ENCODE results near the gene LCNL1. TPM values are rescaled to one million over a fixed set of nuclear protein-coding genes. Genes with fewer than 3 reads are reported as not detected.
A peak's percentile ranks its signal among the peaks of the same experiment; 100 is the strongest.

The LCNL1 gene
- total and polyA plus RNA-seq, 4 donors: 0.15 to 2.7 (median 1.4) TPM

DNA sequence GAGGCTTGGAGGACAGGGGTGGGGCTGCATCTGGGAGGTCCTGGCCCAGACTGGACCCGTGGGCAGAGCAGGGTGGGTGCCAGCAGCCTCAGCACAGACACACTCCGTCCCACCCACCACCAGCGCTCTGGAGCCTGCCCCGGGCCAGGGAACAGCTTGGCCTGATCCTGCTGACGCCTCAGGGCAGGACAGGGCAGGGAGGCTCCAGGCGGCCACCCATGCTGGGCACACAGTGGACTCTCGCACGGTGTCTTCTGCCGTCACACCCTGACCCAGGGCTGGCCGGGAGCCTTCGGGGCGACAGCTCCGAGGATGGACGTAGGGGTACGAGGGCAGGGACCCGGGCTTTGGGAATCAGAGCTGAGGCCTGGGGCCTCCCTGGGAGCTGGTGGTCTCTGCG lies 13.6 kb upstream of the LCNL1 start:
- no peak for ATAC-seq (ENCODE audit: insufficient read depth, low FRiP score)
- Histone ChIP-seq H3K36me3 (ENCODE audit: control insufficient read depth in 4 of 4, insufficient read depth in 4 of 4, low read length in 4 of 4) (no peaks in the 10 kb centered on the region), H3K4me3 (no peak overlapping the region), H3K27ac (ENCODE audit: low read depth in 1 of 2, low read length in 1 of 2) (no peak overlapping the region), H3K27me3 (ENCODE audit: control insufficient read depth in 3 of 3, insufficient read depth in 3 of 3, low read length in 2 of 3) (no peaks in the 10 kb centered on the region), H3K9me3 (ENCODE audit: control insufficient read depth in 4 of 4, insufficient read depth in 3 of 4, low read length in 3 of 4) (no peaks in the 10 kb centered on the region), H3K9ac (ENCODE audit: insufficient read depth in 1 of 2, low read length in 2 of 2) (no peak overlapping the region), H3K4me1 (ENCODE audit: control insufficient read depth in 5 of 5, insufficient read depth in 5 of 5, low read length in 5 of 5) (peaks cover 0 to 18% (median 5%) of the 10 kb centered on the region in 5 donors)
- WGBS, 2 donors: 78 to 94% methylated on average over 17 of the region's 17 CpGs
- TF ChIP-seq, protein P1, sequence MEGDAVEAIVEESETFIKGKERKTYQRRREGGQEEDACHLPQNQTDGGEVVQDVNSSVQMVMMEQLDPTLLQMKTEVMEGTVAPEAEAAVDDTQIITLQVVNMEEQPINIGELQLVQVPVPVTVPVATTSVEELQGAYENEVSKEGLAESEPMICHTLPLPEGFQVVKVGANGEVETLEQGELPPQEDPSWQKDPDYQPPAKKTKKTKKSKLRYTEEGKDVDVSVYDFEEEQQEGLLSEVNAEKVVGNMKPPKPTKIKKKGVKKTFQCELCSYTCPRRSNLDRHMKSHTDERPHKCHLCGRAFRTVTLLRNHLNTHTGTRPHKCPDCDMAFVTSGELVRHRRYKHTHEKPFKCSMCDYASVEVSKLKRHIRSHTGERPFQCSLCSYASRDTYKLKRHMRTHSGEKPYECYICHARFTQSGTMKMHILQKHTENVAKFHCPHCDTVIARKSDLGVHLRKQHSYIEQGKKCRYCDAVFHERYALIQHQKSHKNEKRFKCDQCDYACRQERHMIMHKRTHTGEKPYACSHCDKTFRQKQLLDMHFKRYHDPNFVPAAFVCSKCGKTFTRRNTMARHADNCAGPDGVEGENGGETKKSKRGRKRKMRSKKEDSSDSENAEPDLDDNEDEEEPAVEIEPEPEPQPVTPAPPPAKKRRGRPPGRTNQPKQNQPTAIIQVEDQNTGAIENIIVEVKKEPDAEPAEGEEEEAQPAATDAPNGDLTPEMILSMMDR (IDR thresholded peaks at IDR 0.05; ENCODE audit: control extremely low read depth, extremely low read depth): no peak
- peak in 1 of 3 donors; percentile 49 for DNase-seq

GRCh38 chr9:136969774-136970173 lies 13.0 kb upstream of the LCNL1 start:
- Histone ChIP-seq H3K9me3 (ENCODE audit: control insufficient read depth in 4 of 4, insufficient read depth in 3 of 4, low read length in 3 of 4) (no peaks in the 10 kb centered on the region), H3K27me3 (ENCODE audit: control insufficient read depth in 3 of 3, insufficient read depth in 3 of 3, low read length in 2 of 3) (no peaks in the 10 kb centered on the region), H3K4me1 (ENCODE audit: control insufficient read depth in 5 of 5, insufficient read depth in 5 of 5, low read length in 5 of 5) (peaks cover 0 to 18% (median 3%) of the 10 kb centered on the region in 5 donors), H3K36me3 (ENCODE audit: control insufficient read depth in 4 of 4, insufficient read depth in 4 of 4, low read length in 4 of 4) (no peaks in the 10 kb centered on the region), H3K4me3 (no peak overlapping the region), H3K27ac (ENCODE audit: low read depth in 1 of 2, low read length in 1 of 2) (no peak overlapping the region), H3K9ac (ENCODE audit: insufficient read depth in 1 of 2, low read length in 2 of 2) (no peak overlapping the region)
- ATAC-seq (ENCODE audit: insufficient read depth, low FRiP score) (no peak), DNase-seq (no peak)
- 74 to 83% methylated on average over 5 of the region's 5 CpGs for WGBS, 2 donors
- TF ChIP-seq, protein P1 (IDR thresholded peaks at IDR 0.05; ENCODE audit: control extremely low read depth, extremely low read depth): no peak

- Histone ChIP-seq H3K9me3 (ENCODE audit: control insufficient read depth in 4 of 4, insufficient read depth in 3 of 4, low read length in 3 of 4) (no peaks in the 10 kb centered on the region), H3K27ac (ENCODE audit: low read depth in 1 of 2, low read length in 1 of 2) (no peak overlapping the region), H3K36me3 (ENCODE audit: control insufficient read depth in 4 of 4, insufficient read depth in 4 of 4, low read length in 4 of 4) (no peaks in the 10 kb centered on the region), H3K9ac (ENCODE audit: insufficient read depth in 1 of 2, low read length in 2 of 2) (no peak overlapping the region), H3K4me3 (no peak overlapping the region), H3K27me3 (ENCODE audit: control insufficient read depth in 3 of 3, insufficient read depth in 3 of 3, low read length in 2 of 3) (no peaks in the 10 kb centered on the region), H3K4me1 (ENCODE audit: control insufficient read depth in 5 of 5, insufficient read depth in 5 of 5, low read length in 5 of 5) (peaks cover 0 to 18% (median 5%) of the 10 kb centered on the region in 5 donors)
- 80 to 90% methylated on average over 11 of the region's 11 CpGs for WGBS, 2 donors
- TF ChIP-seq, protein P1 (IDR thresholded peaks at IDR 0.05; ENCODE audit: control extremely low read depth, extremely low read depth): no peak
- no peak for DNase-seq
- ATAC-seq (ENCODE audit: insufficient read depth, low FRiP score): no peak
Observed at GRCh38 chr9:136970361-136970760, 12.4 kb upstream of the LCNL1 start.

DNA sequence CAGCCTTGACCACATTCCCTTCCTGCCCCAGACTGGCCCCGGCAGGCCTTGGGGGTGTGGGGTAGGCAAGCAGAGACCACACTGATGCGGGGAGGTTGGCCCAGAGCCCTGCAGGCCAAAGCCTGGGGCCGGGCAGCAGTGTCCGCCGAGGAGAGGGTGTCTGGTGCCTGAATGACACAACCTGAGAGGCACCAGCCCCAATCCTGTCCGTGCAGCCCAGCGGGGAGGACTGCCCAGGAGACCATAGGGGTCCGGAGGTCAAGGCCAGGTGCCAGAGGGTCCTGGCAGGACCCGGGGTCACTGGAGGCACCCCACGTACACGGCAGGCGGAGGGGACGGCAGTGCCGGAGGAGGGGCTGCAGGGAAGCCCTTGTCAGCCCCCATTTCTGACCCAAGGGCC lies 11.0 kb upstream of the LCNL1 start:
- Histone ChIP-seq H3K4me3 (no peak overlapping the region), H3K27me3 (ENCODE audit: control insufficient read depth in 3 of 3, insufficient read depth in 3 of 3, low read length in 2 of 3) (no peaks in the 10 kb centered on the region), H3K4me1 (ENCODE audit: control insufficient read depth in 5 of 5, insufficient read depth in 5 of 5, low read length in 5 of 5) (peaks cover 0 to 20% (median 5%) of the 10 kb centered on the region in 5 donors), H3K27ac (ENCODE audit: low read depth in 1 of 2, low read length in 1 of 2) (no peak overlapping the region), H3K9me3 (ENCODE audit: control insufficient read depth in 4 of 4, insufficient read depth in 3 of 4, low read length in 3 of 4) (no peaks in the 10 kb centered on the region), H3K36me3 (ENCODE audit: control insufficient read depth in 4 of 4, insufficient read depth in 4 of 4, low read length in 4 of 4) (no peaks in the 10 kb centered on the region), H3K9ac (ENCODE audit: insufficient read depth in 1 of 2, low read length in 2 of 2) (no peak overlapping the region)
- ATAC-seq (ENCODE audit: insufficient read depth, low FRiP score): no peak
- TF ChIP-seq, protein P1 (IDR thresholded peaks at IDR 0.05; ENCODE audit: control extremely low read depth, extremely low read depth): no peak
- no peak for DNase-seq
- WGBS, 2 donors: 85 to 87% methylated on average over 12 to 14 of the region's 14 CpGs
